Adipose tissue (tissue), 3 donors: ENCODE measurements around the gene EID3. TPM values are rescaled to one million over a fixed set of nuclear protein-coding genes. Genes with fewer than 3 reads are reported as not detected.
"Not testable (repeated sequence)": the region's sequence is repeated elsewhere in the genome, so short reads cannot be mapped to it uniquely, and the experiment has no call there.

Experiments used
- H3K27ac ChIP-seq: one replicate; pipeline ENCODE4 v1.5.1; 2013; ENCODE audit warnings: low read depth, low read length
- WGBS, 3 donors: extraction: QIAGEN DNeasy Blood & Tissue Kit; methylation state at CpG; one replicate each; pipeline ENCODE4 v1.1.7; 2013; 5-methylcytosine and 5-hydroxymethylcytosine counted together
- polyA plus RNA-seq, 3 donors: library from polyadenylated mRNA; stranded (reverse); fragments of 200-250 nt; gene quantifications; one replicate each; pipeline ENCODE4 v1.2.3, GENCODE V29; 2013
- donor health status: healthy with polysubstance abuse.
- donor health status: Bipolar disorder and iron deficiency.
- donor health status: healthy.

EID3 gene
- polyA plus RNA-seq, 3 donors: 0.53 to 2.5 (median 2.2) TPM

GRCh38 chr12:104328278-104328677 lies 24.7 kb downstream of the EID3 start:
- not testable (repeated sequence) for H3K27ac ChIP-seq
- 96 to 97% (median 97%) methylated on average over 6 of the region's 6 CpGs for WGBS, 3 donors

GRCh38 chr12:104328790-104329189 lies 25.3 kb downstream of the EID3 start:
- WGBS, 3 donors: 89 to 92% (median 89%) methylated on average over 1 of the region's 1 CpG
- no peak overlapping the region for H3K27ac ChIP-seq

- 79 to 86% (median 86%) methylated on average over 5 of the region's 5 CpGs for WGBS, 3 donors
- no peak overlapping the region for H3K27ac ChIP-seq
These were observed 26.4 kb downstream of the EID3 start for GRCh38 chr12:104329707-104330532.

- 95 to 98% (median 96%) methylated on average over 2 of the region's 2 CpGs for WGBS, 3 donors
- H3K27ac ChIP-seq: no peak overlapping the region
These were observed 27.8 kb downstream of the EID3 start for GRCh38 chr12:104331376-104331775.

DNA sequence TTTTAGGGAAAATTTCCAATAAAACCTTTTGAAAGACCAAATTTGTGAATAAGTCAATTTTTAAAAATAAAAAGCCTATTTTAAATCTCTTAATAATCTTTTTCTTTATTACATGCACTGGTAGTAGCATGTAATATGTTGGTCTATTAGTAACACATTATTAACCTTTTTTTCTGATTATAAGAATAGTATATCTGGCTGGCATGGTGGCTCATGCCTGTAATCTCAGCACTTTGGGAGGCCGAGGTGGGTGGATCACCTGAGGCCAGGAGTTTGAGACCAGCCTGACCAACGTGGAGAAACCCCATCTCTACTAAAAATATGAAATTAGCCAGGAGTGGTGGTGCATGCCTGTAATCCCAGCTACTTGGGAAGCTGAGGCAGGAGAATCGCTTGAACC lies 28.7 kb downstream of the EID3 start:
- H3K27ac ChIP-seq: not testable (repeated sequence)
- WGBS, 3 donors: 85 to 95% (median 90%) methylated on average over 3 of the region's 3 CpGs

DNA sequence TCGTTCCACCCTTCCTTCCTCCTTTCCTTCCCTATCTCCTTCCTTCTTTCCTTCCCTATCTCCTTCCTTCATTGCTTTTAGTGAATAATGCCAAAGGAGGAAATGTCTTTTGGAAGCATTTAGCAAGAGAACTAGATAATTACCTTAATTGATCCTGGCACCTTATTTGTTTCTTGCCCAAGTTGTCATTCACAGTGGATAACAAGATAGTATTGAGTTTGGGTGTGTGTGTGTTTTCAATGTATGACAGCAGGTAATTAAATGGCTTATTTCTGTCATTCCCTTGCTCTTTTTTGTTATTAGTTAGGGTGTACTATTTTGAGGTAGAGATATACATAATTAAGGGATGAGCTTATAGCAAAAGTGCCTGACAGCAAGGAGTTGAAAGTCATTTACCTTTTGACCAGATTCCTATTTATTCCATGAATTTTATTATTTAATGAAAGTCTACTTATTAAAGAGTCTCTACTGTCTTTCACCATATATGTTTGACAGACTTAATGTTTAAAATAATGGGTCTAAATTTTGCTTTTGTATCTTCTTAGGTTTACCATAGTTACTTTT lies 30.2 kb downstream of the EID3 start:
- no peak overlapping the region for H3K27ac ChIP-seq
- 42 to 66% (median 47%) methylated on average over 1 of the region's 1 CpG for whole genome bisulfite sequencing, 3 donors

- no peak overlapping the region for H3K27ac ChIP-seq
- WGBS, 3 donors: 77 to 87% (median 85%) methylated on average over 8 of the region's 8 CpGs
These were observed 31.0 kb downstream of the EID3 start for GRCh38 chr12:104334581-104334980.

- H3K27ac ChIP-seq: no peak overlapping the region
- 91 to 100% (median 96%) methylated on average over 2 of the region's 2 CpGs for WGBS, 3 donors
These were observed 32.6 kb downstream of the EID3 start for GRCh38 chr12:104336115-104336514.

GRCh38 chr12:104337030-104337558 lies 33.6 kb downstream of the EID3 start:
- 82 to 96% (median 96%) methylated on average over 7 of the region's 7 CpGs for WGBS, 3 donors
- no peak overlapping the region for H3K27ac ChIP-seq

DNA sequence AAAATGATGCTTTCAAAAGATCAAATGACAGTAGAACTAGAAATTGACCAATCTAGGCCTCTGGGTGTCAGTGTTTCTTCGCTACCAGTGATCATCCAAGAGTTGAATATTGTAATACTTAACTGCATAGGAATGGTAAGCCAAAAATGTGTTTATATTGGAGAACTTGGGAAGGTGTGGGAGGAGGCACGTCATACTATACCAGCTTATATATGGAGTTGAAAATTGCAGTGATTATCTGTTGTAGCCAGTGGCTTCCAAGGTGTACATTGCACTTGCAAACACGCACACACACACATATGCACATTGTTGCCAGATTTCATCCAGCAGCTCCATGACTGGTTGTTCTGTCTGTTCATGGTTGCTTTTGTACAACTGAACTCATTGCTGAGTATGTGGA lies 36.1 kb downstream of the EID3 start:
- no peak overlapping the region for H3K27ac ChIP-seq
- WGBS, 3 donors: 89 to 91% (median 91%) methylated on average over 3 of the region's 3 CpGs

DNA sequence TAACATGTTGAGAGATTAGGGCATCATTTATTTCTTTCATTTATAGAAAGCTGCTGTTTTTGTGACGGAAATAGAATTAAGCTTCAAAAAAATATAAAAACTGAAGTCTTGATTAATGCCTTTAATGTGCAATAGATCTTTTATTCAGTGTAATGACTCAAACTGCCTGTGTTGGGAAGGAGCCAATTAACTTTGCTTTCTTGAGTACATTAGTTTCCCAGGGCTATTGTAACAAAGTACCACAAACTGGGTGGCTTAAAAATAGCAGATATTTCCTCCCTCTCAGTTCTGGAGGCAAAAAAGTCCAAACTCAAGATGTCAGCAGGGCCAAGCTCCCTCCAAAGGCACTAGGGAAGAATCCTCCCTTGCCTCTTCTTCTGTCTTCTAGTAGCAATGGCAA lies 36.6 kb downstream of the EID3 start:
- no peak overlapping the region for H3K27ac ChIP-seq
- 59 to 88% (median 60%) methylated on average over 1 of the region's 1 CpG for WGBS, 3 donors

GRCh38 chr12:104340925-104341611 lies 37.5 kb downstream of the EID3 start:
- H3K27ac ChIP-seq: no peak overlapping the region
- 82 to 84% (median 83%) methylated on average over 6 of the region's 6 CpGs for WGBS, 3 donors

DNA sequence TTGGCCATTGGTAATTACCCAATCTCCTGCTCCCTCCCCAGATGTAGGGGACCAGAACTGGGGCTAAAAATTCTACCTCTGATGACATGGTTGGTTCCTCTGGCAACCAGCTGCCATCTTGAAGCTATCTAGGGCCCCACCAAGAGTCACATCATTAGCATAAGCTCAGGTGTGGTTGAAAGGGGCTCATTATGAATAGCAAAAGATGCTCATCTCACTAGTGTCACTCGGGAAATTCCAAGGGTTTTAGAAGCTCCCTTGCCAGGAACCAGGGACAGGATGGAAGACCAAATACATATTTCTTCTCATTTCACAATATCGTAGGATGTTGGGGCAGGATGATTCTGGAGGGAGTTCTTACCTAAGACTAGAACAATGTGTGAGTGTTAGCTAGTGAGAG lies 38.6 kb downstream of the EID3 start:
- 95 to 98% (median 97%) methylated on average over 2 of the region's 2 CpGs for WGBS, 3 donors
- H3K27ac ChIP-seq: no peak overlapping the region

DNA sequence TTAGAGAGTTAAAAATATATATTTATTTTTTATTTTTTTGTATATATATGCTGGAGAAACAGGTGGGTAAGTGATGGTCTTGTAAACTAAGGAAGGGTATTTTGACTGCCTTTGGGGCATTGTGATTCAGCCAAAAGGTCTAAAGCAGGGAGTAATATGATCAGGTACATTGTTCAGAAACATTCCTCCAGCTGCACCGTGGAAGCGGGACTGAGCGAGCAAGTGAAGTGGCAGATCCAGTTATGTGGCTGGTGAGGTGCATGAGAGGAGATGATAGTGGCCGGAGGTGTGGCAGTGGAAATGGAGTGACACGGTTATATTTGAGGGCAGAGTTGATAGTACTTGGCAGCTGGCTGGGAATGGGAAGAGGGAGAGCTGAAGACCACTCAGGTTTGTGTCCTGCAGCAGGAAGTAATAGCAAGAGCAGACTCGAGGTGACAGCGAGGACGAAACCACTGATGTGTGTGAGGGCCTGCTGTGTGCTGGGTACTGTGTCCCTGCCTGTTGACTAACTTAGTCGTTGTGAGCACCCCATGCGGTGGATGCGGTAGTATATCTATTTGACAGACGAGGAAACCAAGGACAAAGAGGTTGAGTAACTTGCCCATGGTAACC lies 39.2 kb downstream of the EID3 start:
- H3K27ac ChIP-seq: no peak overlapping the region
- 89 to 92% (median 91%) methylated on average over 12 of the region's 12 CpGs for WGBS, 3 donors

GRCh38 chr12:104344682-104345081 lies 41.1 kb downstream of the EID3 start:
- no peak overlapping the region for H3K27ac ChIP-seq
- 85 to 89% (median 86%) methylated on average over 2 of the region's 2 CpGs for WGBS, 3 donors

DNA sequence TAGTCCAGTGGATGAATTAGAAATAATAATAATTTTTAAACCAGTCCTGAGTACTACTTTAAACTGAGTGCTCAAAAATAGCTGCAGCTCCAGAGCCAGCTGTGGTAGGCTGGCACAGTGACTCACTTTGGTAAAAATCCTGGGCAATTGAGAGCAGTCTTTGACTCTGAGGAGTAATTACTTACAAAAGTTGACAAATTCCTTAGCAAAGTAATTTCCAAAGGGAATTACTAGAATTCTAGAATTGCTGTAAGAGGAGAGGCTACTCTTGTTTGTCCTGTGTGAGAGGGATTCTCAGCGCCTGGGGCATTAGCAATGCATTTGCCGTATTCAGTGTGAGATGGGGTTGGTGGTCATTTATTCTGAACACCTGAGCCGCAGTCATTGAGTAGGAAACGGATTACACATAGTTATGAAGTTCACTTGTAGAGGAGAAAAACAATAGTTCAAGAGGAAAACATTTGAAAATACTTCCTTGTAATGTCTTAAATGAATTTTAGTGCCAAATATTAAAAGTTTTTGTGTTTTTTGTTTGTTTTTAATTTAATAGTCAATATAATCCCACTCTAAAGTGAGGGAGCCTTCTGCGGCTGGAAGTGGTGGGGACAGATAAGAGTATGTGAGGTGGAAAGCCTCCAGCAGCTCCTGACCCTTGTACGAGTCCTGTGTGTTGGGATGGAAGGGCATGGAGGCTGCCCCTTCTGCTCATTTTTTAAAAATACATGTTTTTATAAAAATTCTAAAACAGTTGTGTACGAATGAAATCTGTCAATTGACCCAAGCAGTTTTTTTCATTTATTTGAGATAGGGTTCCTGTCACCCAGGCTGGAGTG lies 41.9 kb downstream of the EID3 start:
- H3K27ac ChIP-seq: no peak overlapping the region
- 88 to 93% (median 91%) methylated on average over 7 of the region's 7 CpGs for WGBS, 3 donors

- WGBS, 3 donors: 80 to 88% (median 88%) methylated on average over 5 of the region's 5 CpGs
- H3K27ac ChIP-seq: no peak overlapping the region
These were observed 44.0 kb downstream of the EID3 start for GRCh38 chr12:104347374-104348075.
